Osteocyte (in vitro differentiated cells): Measurements from ENCODE around the gene QSER1. TPM values are rescaled to one million over a fixed set of nuclear protein-coding genes. Genes with fewer than 3 reads are reported as not detected.
A peak's percentile ranks its signal among the peaks of the same experiment; 100 is the strongest.
"Not testable (repeated sequence)": the region's sequence is repeated elsewhere in the genome, so short reads cannot be mapped to it uniquely, and the experiment has no call there.

Source experiments
- DNase-seq: peaks from one replicate; pipeline ENCODE4 v3.0.0; 2021; ENCODE audit warnings: mixed read lengths; ENCODE audit not compliant: unreplicated experiment; ENCODE audit errors: extremely low spot score
- H3K27ac Mint-ChIP-seq: one replicate; pipeline ENCODE4 v1.8.0; 2021; ENCODE audit warnings: mild to moderate bottlenecking, mixed read lengths; ENCODE audit not compliant: unreplicated experiment
- H3K27me3 Mint-ChIP-seq: one replicate; pipeline ENCODE4 v1.8.0; 2021; ENCODE audit warnings: mixed read lengths; ENCODE audit not compliant: unreplicated experiment
- H3K36me3 Mint-ChIP-seq: one replicate; pipeline ENCODE4 v1.8.0; 2021; ENCODE audit warnings: mixed read lengths; ENCODE audit not compliant: unreplicated experiment
- H3K4me1 Mint-ChIP-seq: one replicate; pipeline ENCODE4 v1.8.0; 2021; ENCODE audit warnings: mixed read lengths; ENCODE audit not compliant: unreplicated experiment
- H3K4me3 Mint-ChIP-seq: one replicate; pipeline ENCODE4 v1.8.0; 2021; ENCODE audit warnings: mild to moderate bottlenecking, moderate library complexity, mixed read lengths; ENCODE audit not compliant: unreplicated experiment
- H3K9me3 Mint-ChIP-seq: one replicate; pipeline ENCODE4 v1.8.0; 2021; ENCODE audit warnings: mixed read lengths; ENCODE audit not compliant: unreplicated experiment
- total RNA-seq: library from RNA; stranded (reverse); gene quantifications from 2 replicates; pipeline ENCODE4 v1.2.1, GENCODE V29; 2021
- TF ChIP-seq, protein P1 (sequence below): fragments of 200-600 bp; sonication (generic); IDR thresholded peaks from 2 replicates; pipeline ENCODE4 v1.5.0; 2021; ENCODE audit warnings: antibody characterized with exemption, mild to moderate bottlenecking, moderate library complexity

Gene QSER1
- total RNA-seq, 1 donor from 2014 or later = 32.4 TPM

DNA sequence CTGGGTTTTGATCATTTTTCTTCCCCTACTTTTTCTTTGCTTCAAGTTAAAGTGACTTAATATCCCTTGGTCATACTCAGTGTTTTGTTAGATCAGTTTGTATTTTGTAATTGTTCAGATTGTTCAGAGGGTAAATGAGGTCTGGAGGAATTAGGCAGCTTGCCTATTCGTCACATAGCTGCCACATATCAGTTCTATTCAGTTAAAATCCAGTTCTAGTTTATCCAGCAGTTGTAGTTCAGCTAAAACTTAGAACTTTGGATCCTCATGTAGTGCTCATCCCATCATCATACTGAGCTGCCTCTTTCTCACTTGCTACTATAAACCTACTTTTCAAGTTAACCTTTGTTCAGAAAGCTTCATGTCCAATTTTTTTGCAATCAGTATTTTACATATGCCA, 75.9 kb downstream of the QSER1 start:
- H3K4me1 Mint-ChIP-seq = peaks cover 1% of the 10 kb centered on the region
- no peaks in the 10 kb centered on the region for H3K27me3 Mint-ChIP-seq
- peaks cover 19% of the 10 kb centered on the region for H3K36me3 Mint-ChIP-seq
- no peak for DNase-seq
- H3K9me3 Mint-ChIP-seq = no peaks in the 10 kb centered on the region
- H3K4me3 Mint-ChIP-seq = no peak overlapping the region
- no peak overlapping the region for H3K27ac Mint-ChIP-seq
- TF ChIP-seq, protein P1, sequence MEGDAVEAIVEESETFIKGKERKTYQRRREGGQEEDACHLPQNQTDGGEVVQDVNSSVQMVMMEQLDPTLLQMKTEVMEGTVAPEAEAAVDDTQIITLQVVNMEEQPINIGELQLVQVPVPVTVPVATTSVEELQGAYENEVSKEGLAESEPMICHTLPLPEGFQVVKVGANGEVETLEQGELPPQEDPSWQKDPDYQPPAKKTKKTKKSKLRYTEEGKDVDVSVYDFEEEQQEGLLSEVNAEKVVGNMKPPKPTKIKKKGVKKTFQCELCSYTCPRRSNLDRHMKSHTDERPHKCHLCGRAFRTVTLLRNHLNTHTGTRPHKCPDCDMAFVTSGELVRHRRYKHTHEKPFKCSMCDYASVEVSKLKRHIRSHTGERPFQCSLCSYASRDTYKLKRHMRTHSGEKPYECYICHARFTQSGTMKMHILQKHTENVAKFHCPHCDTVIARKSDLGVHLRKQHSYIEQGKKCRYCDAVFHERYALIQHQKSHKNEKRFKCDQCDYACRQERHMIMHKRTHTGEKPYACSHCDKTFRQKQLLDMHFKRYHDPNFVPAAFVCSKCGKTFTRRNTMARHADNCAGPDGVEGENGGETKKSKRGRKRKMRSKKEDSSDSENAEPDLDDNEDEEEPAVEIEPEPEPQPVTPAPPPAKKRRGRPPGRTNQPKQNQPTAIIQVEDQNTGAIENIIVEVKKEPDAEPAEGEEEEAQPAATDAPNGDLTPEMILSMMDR = no peak

DNA sequence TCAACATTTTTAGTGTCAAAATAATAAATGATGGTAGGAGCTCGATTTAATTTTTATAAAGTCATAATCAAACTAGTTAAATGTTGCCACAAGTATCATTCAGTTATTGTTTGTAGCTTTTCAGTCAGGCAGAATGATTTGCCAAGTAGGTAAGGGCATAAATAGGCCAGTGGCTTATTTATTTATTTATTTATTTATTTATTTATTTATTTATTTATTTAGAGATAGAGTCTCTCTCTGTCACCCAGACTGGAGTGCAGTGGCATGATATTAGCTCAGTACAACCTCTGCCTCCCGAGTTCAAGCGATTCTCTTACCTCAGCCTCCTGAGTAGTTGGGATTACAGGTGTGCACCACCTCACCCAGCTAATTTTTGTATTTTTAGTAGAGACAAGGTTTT, 79.6 kb downstream of the QSER1 start:
- H3K36me3 Mint-ChIP-seq = peaks cover 15% of the 10 kb centered on the region
- not testable (repeated sequence) for H3K4me3 Mint-ChIP-seq, H3K27me3 Mint-ChIP-seq, H3K27ac Mint-ChIP-seq, DNase-seq, H3K9me3 Mint-ChIP-seq, H3K4me1 Mint-ChIP-seq

DNA sequence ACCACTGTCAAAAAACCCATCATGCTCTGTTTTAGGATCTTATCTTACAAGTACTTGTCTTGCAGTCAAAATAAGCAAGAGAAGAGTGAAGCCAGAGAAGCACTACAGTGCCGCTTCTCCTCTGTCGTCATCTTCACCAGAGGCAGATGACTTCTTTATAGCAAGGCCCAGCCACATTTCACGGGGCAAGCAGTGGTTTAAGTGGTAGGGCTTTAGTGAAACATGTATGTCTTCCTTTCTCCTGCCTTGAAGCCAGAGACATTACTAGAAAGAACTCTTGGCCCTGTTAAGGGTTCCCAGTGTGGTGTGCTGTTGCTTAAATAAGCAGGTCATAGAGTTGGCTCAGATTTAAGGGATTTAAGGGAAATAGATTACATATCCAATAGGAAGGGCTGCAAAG, 80.2 kb downstream of the QSER1 start:
- no peaks in the 10 kb centered on the region for H3K27me3 Mint-ChIP-seq
- no peaks in the 10 kb centered on the region for H3K4me1 Mint-ChIP-seq
- TF ChIP-seq, protein P1 = no peak
- H3K9me3 Mint-ChIP-seq = no peaks in the 10 kb centered on the region
- H3K36me3 Mint-ChIP-seq = peaks cover 15% of the 10 kb centered on the region
- DNase-seq = no peak
- no peak overlapping the region for H3K27ac Mint-ChIP-seq
- no peak overlapping the region for H3K4me3 Mint-ChIP-seq

DNA sequence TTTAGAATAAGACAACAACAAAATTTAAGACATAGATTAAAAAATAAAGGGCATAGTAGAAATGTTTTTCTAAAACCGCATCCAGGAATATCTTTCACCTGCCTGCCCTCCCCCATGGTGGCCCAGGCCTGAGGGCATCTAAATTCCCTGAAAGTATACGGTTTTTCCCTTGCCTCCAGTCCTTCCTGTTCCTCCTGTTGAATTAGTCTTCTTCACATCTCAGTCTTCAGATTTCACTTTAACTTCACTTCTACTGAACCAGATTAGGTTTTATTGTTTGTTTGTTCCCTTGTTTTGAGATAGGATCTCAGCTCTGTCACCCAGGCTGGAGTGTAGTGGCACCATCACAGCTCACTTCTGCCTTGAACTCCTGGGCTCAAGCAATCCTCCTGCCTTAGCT, 90.0 kb downstream of the QSER1 start:
- no peaks in the 10 kb centered on the region for H3K27me3 Mint-ChIP-seq
- TF ChIP-seq, protein P1 = no peak
- H3K4me1 Mint-ChIP-seq = peaks cover 5% of the 10 kb centered on the region
- H3K4me3 Mint-ChIP-seq = no peak overlapping the region
- peaks cover 2% of the 10 kb centered on the region for H3K36me3 Mint-ChIP-seq
- no peak for DNase-seq
- H3K9me3 Mint-ChIP-seq = no peaks in the 10 kb centered on the region
- no peak overlapping the region for H3K27ac Mint-ChIP-seq

DNA sequence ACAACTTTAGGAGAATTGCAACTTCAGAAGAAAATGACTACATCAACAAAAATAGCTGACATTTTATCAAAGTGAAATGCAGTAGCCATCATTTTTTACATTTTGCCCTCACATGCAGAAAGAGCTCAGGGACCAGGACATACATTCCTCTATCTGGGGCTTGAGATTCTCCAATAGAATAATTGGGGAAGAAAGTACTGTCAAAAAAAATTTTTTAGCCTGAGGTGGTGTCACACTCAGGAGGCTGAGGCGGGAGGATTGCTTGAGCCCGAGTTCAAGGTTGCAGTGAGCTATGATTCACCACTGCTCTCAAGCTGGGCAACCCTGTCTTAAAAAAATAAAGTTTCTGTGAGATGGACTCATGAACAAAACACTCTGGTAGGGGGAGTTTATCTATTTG, 90.9 kb downstream of the QSER1 start:
- Mint-ChIP-seq H3K36me3 (no peaks in the 10 kb centered on the region), H3K4me1 (peaks cover 5% of the 10 kb centered on the region), H3K9me3 (peaks cover under 1% of the 10 kb centered on the region), H3K27ac (peak overlapping the region; percentile 53), H3K4me3 (no peak overlapping the region), H3K27me3 (no peaks in the 10 kb centered on the region)
- TF ChIP-seq, protein P1 = no peak
- DNase-seq = no peak

DNA sequence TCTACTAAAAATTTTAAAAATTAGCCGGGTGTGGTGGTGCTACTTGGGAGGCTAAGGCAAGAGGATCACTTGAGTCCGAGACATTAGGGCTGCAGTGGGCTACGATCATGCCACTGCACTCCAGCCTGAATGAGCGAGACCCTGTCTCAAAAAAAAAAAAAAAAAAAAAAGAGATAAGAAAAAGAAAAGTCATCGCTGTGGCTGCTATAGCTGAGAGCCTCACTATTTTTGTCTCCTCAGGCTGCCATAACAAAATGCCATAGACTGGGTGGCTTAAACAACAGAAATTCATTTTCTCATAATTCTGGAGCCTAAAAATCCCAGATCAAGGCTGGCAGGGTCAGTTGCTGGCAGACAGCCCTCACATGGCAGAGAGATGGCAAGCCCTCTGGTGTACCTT, 93.0 kb downstream of the QSER1 start:
- TF ChIP-seq, protein P1 = no peak
- Mint-ChIP-seq H3K36me3 (no peaks in the 10 kb centered on the region), H3K9me3 (peaks cover 9% of the 10 kb centered on the region), H3K27me3 (no peaks in the 10 kb centered on the region), H3K4me3 (no peak overlapping the region), H3K27ac (no peak overlapping the region), H3K4me1 (peaks cover 5% of the 10 kb centered on the region)
- no peak for DNase-seq
